ENCODE data around the gene MZB1. TPM values are rescaled to one million over a fixed set of nuclear protein-coding genes. Genes with fewer than 3 reads are reported as not detected.

The MZB1 gene
- total RNA-seq, 6 donors from 2014 or later = 1.5 to 30.7 (median 15.5) TPM

DNA sequence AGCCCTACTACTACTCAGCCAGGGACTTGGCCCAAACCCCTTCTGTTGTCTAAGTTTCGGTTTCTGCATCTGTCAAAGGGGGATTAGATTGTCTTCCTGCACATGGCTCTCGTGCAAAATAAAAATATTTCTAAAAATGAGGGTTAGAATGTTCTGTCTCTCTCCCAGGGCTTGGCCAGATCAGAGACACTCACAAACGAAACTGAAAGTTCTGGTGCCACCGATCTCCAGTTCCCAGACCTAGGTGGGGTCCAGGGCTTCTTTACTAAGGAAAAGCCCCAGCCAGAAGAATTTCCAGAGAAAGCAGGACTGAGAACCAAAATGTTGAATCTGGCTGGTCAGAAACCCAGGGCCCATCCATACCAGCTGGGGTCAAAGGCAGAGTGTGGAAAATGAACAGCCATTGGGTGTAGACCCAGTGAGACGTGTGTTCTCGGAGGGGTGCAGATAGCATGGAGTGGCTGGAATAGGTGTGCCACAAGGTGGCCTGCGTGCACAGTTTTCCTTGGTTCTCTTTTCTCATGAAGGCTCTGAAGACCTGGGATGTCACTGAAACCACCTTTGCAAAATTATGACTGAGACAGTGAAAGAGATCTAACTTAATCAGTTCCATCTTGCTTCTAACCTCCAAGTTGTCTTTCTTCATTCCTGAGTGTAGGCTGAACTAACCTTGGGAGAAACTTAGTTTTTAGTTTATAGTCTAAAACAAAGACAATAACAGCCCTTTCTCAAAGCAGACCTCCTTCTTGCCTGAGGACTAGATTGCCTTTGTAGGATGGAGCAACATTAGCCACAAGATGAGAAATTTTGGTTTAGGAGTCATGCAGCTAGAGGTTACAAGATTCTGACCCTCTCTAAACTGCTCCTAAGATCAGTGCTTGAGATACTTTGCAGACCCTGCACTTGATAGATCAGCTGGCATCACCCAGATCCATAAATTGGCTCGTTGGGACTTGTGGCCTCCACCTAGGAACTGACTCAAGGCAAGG, 4.4 kb downstream of the MZB1 start:
- no peak for TF ChIP-seq POLR2AphosphoS5 (IDR thresholded peaks at IDR 0.05)
- no peak for TF ChIP-seq POLR2A (IDR thresholded peaks at IDR 0.05)
- TF ChIP-seq, protein P1, sequence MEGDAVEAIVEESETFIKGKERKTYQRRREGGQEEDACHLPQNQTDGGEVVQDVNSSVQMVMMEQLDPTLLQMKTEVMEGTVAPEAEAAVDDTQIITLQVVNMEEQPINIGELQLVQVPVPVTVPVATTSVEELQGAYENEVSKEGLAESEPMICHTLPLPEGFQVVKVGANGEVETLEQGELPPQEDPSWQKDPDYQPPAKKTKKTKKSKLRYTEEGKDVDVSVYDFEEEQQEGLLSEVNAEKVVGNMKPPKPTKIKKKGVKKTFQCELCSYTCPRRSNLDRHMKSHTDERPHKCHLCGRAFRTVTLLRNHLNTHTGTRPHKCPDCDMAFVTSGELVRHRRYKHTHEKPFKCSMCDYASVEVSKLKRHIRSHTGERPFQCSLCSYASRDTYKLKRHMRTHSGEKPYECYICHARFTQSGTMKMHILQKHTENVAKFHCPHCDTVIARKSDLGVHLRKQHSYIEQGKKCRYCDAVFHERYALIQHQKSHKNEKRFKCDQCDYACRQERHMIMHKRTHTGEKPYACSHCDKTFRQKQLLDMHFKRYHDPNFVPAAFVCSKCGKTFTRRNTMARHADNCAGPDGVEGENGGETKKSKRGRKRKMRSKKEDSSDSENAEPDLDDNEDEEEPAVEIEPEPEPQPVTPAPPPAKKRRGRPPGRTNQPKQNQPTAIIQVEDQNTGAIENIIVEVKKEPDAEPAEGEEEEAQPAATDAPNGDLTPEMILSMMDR (IDR thresholded peaks at IDR 0.05) = peak in 1 of 6 experiments; percentile 26
- TF ChIP-seq EP300 (IDR thresholded peaks at IDR 0.05) = no peak
- Histone ChIP-seq H3K27ac (peak overlapping the region; percentile 51 to 78 (median 64)), H3K36me3 (no peaks in the 10 kb centered on the region), H3K27me3 (no peaks in the 10 kb centered on the region), H3K4me3 (peak overlapping the region in 3 of 4 donors; percentile 15 to 47 (median 46)), H3K4me1 (peaks cover 6 to 28% (median 20%) of the 10 kb centered on the region in 4 donors), H3K9me3 (no peaks in the 10 kb centered on the region)
- DNase-seq (no peak), ATAC-seq (ENCODE audit: low FRiP score in 2 of 2) (peak in 1 of 2 donors; percentile 33)
- 37 to 38% methylated on average over 8 of the region's 8 CpGs for WGBS, 2 donors

DNA sequence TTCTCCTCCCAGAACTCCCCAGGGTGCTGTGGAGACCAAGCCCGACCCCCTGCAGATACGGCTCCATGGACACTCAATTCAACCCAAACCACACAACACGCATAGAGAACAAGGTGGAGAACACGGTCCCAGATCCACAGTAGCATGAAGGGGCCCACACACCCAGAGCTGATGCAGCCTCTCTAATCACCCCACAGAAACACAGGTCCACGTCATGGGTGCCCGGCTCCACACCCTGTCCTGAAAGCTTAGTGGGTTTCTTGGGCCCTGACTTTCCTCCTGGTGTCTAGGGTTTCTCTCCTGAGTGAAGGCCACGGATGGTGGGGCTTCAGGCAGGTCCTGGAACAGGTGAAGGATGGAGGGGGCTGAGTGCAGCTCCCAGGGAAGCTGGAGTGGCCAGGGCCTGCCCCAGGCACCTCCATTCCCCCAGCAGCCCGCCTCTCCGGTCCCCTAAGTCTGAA, 5.1 kb downstream of the MZB1 start:
- Histone ChIP-seq H3K27me3 (no peaks in the 10 kb centered on the region), H3K9me3 (no peaks in the 10 kb centered on the region), H3K36me3 (no peaks in the 10 kb centered on the region), H3K4me3 (peak overlapping the region in 3 of 4 donors; percentile 15 to 47 (median 46)), H3K27ac (peak overlapping the region; percentile 51 to 78 (median 64)), H3K4me1 (peaks cover 6 to 28% (median 20%) of the 10 kb centered on the region in 4 donors)
- 79% methylated on average over 7 to 9 of the region's 9 CpGs for WGBS, 2 donors
- TF ChIP-seq POLR2A (IDR thresholded peaks at IDR 0.05) (no peak), EP300 (IDR thresholded peaks at IDR 0.05) (no peak), POLR2AphosphoS5 (IDR thresholded peaks at IDR 0.05) (no peak)
- TF ChIP-seq, protein P1 (IDR thresholded peaks at IDR 0.05) = no peak
- peak in 1 of 2 donors; percentile 4 for ATAC-seq (ENCODE audit: low FRiP score in 2 of 2)
- DNase-seq = no peak

DNA sequence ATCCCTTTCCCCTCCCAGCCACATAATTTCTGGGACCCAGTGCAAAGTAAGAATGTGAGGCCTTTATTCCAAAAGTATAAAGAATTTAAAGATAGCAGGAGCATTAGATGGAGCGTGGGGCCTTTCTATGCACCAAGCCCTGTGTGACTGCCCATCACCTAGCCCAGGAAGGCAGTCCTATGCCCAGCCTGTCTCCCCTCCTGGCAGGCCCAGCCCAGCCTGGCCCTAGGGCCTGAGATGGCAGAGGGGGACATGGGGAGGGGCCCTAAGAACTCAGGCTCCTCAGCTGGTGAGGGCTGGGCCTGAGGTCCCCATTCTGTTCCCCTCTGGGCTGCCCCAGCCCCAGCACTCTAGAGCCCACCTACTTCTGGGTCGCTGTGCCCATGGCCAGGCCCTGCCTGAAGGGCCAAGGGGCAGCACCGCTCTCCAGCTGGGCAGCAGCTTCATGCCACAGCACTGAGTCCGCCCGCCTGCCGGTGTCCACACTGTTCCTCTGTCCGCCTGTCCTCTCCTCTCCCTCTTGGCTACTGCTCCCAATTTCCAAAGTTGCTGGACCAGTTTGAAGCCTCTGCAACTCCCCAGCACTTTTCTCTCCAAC, 5.6 kb downstream of the MZB1 start:
- ATAC-seq (ENCODE audit: low FRiP score in 2 of 2) = peak in 1 of 2 donors; percentile 9
- no peaks in the 10 kb centered on the region for H3K27me3 ChIP-seq
- 88 to 95% methylated on average over 6 to 7 of the region's 7 CpGs for WGBS, 2 donors

DNA sequence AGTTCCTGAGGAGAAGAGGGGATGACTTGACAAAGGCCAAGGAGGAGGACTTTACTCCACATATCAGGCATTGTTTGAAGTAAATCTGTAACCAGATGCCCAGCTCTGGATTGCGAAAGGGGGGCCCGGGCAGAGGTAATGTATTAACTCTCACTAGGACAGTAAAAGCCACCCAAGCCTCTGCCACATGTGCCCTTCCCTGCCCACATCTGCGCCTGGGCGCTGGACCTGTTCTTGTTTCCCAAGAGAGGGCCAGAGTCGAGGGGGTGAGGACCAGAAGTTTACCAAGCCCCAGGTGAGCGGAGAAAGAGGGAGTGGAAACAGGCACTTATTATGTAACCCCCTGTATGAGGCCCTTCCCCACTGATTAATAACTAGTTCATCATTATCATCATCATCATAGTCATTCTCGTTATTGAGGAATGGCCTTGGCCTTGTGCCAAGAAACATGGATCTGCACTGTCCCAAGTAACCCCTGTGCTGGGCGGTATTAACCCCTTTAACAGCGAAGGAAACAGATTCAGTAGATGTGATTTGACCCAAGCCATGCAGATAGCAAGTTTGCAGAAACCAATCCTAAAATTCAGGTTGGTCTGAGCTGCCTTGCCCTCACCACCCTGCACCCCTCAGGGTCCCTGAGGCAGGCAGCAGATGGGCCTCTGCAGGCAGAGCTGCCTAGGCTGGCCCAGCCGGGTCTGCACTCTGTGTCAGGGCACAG, 6.3 kb downstream of the MZB1 start, which contains the start of gene SLC23A1:
SLC23A1 (minus strand) TSS at position 23 of the 718 bp plus-strand sequence. CDS start 44 bp downstream, outside the sequence.
- no peak for DNase-seq
- Histone ChIP-seq H3K9me3 (no peaks in the 10 kb centered on the region), H3K4me1 (peaks cover 6 to 23% (median 18%) of the 10 kb centered on the region in 4 donors)

More for the DNA sequence above, 5.6 kb downstream of the MZB1 start:
- H3K9me3 ChIP-seq = no peaks in the 10 kb centered on the region
- peaks cover 6 to 28% (median 20%) of the 10 kb centered on the region in 4 donors for H3K4me1 ChIP-seq
- no peak overlapping the region for H3K4me3 ChIP-seq
- peak overlapping the region in 1 of 4 donors; percentile 63 for H3K27ac ChIP-seq
- TF ChIP-seq EP300 (IDR thresholded peaks at IDR 0.05) = no peak
- TF ChIP-seq, protein P1 (IDR thresholded peaks at IDR 0.05) = no peak
- TF ChIP-seq POLR2AphosphoS5 (IDR thresholded peaks at IDR 0.05) = no peak
- TF ChIP-seq POLR2A (IDR thresholded peaks at IDR 0.05) = no peak
- no peak for DNase-seq
- H3K36me3 ChIP-seq = no peaks in the 10 kb centered on the region

More for the DNA sequence above, 6.3 kb downstream of the MZB1 start, which contains the start of gene SLC23A1:
- ATAC-seq (ENCODE audit: low FRiP score in 2 of 2) = no peak
- Histone ChIP-seq H3K4me3 (no peak within 1 kb of the TSS), H3K27me3 (no peaks in the 10 kb centered on the region), H3K27ac (no peak within 1 kb of the TSS), H3K36me3 (no peaks in the 10 kb centered on the region)
- 65 to 66% methylated on average over 7 to 10 of the region's 10 CpGs for WGBS, 2 donors
- TF ChIP-seq, protein P1 (IDR thresholded peaks at IDR 0.05) = no peak
- TF ChIP-seq EP300 (IDR thresholded peaks at IDR 0.05) (no peak), POLR2A (IDR thresholded peaks at IDR 0.05) (no peak), POLR2AphosphoS5 (IDR thresholded peaks at IDR 0.05) (no peak)
